HG03342 (cell line): ENCODE data around the gene SAMD1.
A peak's percentile ranks its signal among the peaks of the same experiment; 100 is the strongest.

Experiments used
- ATAC-seq: cut with Tn5 transposase; IDR thresholded peaks from one replicate; pipeline ENCODE4 v1.9.1; 2021; ENCODE audit warnings: mild to moderate bottlenecking, moderate library complexity; ENCODE audit not compliant: unreplicated experiment

SAMD1 gene

DNA sequence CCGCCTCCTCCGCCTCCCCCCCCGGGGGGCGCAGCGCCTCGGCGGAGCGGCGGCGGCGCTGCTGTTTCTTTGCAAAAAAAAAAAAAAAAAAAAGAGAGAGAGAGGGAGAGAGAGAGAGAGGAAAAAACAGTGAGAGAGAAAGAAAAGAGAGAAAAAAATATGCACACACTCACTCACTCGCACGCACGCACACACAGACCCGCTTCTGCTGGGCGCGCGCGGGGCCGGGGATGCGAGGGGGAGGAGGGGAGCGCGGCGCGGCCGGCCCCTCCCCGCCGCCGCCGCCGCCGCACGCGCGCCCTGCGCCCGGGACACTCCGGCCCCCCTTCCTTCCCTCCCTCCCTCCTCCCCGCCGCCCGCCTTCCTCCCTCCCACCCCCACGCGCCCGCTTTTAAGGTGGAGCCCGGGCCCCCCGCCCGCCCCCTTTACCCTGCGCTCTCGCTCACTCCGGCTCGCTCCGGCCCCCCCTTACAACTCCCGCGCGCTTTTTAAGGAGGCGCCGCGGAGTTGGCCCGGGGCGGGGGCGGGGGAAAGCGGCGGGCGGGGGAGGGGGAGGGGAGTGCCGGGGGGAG lies at the start of gene SAMD1:
SAMD1 (minus strand) TSS at position 243 of the 572 bp plus-strand sequence.
- ATAC-seq, result peak; percentile 40

DNA sequence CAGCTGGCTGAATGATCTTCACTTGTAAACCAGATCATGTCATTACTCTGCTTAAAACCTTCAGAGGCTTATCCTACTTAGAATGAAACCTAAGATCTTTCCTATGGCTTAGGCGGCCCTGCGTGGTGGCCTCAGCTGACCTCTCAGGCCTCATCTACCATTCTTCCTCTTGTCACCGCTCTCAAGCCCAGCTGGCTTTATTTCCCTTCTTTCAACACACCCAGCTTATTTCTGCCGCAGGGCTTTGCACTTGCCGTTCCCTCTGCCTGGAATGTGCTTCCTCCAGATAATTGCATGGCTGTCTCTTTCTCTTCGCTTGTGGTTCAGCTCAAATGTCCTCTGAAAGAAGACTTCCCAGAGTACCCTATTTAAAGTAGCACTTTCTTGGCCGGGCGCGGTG lies 49.4 kb upstream of the SAMD1 start:
- ATAC-seq, result no peak

DNA sequence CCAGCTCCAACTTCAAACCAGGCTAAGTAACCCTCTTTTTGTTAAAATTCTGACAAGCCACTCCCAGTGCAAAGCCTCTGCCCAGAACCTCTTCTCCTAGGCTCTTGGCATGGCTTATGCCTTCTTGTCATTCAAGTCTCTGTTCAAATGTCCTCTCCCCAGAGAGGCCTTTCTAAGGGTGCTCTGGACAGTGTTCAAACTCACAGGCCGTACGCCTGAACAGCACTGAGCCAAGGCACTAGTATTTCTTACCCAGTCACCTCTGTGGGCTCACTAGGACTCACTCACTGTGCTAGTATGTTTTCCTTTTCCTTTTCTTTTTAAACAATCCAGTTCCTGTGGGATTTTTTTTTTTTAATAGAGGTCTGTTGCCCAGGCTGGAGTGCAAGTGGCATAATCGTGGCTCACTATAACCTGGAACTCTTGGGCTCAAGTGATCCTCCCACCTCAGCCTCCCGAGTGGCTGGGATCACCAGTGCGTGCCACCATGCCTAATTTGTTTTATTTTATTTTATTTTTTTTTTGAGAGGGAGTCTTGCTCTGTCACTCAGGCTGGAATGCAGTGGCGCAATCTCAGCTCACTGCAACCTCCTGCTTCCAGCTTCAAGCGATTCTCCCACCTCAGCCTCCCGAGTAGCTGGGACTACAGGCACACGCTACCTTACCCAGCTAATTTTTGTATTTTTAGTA lies 48.2 kb upstream of the SAMD1 start:
- ATAC-seq, result no peak

DNA sequence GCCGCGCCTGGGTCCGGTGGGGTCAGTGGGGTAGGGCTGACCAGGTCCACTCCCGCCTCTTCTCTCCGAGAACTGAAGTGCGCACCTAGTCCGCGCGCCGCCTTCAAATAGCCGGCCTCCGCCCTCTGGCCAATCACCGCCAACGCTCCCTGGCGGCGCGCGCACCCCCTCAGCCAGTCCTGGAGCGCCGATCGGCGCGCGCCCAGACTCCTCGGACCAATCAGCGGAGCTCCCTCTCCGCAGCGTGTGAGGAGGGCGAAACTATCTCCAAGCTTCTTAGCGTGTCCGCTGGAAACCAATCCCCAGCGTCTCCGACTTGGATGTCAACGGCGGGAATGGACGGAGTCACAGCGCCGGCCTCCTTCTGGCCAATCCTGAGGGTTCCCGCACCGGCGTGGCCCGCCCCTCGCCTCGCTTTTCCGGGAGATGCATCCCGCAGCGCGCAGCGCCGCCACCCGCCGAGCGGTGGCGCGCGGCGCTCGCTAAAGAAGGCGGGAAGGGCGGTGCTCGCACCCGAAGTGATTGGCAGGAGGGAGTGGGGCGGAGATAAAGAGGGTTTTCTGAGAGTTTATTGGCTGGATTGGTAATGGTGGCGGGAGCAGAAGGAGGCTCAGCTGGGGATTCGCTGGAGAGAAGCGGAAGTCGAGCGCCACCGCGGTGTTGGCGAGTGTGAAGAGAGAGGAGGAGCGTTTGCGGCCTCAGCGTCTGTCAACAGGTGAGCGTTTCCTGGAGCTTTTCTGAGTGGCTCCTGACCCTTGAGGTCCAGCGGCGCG lies 46.1 kb upstream of the SAMD1 start, which contains the start of gene ASF1B:
ASF1B (minus strand) TSS at position 81 of the 773 bp plus-strand sequence. CDS start 133 bp downstream, outside the sequence.
- peak; percentile 77 for ATAC-seq

DNA sequence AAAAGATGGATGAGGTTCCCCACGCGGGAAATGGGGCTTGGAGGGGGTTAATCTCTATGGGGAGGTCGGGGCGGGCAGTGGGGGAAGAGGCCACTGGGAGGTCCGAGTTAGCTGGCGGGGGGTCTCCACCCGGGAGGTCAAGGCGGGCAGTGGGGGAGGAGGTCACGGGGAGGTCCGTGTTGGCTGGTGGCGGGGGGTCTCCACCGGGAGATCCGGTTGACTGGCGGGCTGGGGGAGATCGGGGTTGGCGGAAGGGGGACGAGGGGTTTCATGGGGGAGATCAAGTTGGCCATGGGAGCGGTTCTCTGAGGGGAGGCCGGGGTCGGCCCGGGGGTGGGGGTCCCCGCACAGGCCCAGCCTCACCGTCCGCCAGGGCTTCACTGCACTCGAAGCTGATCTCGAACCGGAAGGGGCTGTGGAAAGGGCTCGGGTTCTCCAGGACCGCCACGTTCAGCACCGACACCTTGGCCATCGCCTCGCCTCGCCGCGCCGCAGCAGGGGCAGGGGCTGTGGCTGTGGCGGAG lies 45.5 kb upstream of the SAMD1 start:
- no peak for ATAC-seq

DNA sequence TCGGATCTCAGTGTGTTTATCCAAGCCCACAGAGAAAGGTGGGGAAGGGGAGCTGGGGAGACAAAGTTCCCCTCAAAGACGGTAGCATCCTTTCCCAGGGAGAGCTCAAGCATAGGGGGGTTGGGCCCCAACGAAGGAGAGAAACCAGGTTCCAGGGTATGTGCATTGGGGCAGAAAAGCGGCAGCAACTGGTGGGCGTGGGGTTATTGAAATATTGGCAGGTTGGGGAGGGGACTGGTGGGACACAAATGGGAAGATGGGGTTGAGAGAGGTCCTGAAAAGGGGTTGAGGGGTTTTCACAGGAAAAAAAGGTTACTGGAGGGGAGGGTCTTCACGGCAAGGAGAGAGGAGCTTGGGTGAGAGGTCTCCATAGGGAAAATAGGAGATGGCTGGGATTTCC lies 44.8 kb upstream of the SAMD1 start:
- ATAC-seq, result no peak

DNA sequence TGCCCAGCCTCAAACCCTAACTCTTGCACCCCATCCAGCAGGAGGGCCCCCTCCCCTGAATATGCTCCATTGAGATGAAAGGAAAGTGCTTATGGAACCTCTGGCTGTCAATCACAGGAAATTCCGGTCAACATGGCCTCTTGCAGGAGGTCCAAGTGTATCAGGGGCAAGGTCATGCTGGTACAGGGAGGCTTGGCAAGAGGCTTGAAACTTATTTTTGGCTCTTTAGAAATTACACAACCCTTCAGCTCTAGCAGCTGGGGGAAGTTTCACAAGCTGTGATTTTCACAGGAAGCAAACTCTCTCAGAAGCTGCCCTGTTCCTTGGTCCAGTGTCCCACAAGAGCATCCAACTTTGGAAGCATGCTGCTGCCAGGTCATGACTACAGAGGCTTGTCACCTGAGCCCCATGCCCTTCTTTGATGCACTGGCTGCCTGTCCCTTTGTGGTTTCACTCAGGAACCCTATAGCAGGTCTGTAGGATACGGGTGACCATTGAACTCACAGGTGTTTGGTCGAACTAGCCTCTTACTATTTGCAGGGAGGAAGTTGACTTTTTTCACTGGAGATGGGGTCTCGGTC lies 37.5 kb upstream of the SAMD1 start:
- ATAC-seq, result no peak

DNA sequence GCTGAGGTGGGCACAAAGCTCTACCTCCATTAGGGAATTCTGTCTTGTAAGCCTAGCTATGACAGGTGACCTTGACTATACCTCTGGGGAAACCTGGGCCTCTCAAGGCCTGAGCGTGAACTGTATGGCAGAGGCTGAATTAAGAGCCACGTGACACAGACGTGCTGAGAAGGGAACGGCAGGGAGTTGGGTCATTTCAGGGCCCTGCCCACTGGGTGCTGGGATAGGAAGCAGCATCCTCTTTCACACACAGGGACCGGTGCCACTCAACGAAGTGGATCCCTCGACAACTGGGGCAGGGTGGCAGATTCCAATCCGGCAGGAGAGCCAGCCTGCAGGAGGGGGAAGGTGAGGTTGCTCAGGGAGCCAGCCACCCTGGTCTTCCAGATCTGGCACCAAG lies 36.6 kb upstream of the SAMD1 start:
- ATAC-seq, result no peak

DNA sequence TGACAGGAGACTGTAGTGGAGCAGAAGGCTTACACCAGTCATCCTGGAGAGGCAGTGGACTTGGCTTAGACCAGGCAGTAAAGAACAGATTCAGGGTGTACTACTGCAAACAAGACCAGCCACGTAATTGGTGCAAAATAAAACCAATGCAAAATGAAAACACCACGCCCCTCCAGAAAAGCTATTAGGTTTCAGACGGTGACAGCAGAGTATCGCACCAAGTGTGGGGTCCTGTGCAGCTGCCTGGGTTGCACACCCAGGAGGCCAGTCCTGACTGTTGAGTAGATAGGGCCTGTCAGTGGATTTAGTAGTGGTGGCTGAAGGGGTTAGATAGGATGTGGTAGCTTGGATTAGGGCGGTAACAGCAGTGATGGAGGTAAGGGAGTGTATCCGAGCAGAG lies 32.4 kb upstream of the SAMD1 start:
- ATAC-seq, result no peak

DNA sequence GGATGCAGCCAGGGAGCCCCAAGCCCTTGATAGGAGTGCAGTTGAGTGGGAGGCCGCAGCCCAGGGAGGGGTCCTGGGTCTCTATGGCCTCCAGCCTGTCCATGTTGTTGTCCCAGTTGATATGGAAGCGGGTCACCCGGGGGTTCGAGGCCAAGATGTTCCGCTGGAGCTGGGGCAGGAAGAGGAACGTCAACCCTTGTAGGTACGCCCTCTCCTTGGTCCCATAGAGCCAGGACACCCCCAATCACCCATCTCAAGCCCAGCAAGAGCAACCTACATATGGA lies 29.9 kb upstream of the SAMD1 start:
- no peak for ATAC-seq

DNA sequence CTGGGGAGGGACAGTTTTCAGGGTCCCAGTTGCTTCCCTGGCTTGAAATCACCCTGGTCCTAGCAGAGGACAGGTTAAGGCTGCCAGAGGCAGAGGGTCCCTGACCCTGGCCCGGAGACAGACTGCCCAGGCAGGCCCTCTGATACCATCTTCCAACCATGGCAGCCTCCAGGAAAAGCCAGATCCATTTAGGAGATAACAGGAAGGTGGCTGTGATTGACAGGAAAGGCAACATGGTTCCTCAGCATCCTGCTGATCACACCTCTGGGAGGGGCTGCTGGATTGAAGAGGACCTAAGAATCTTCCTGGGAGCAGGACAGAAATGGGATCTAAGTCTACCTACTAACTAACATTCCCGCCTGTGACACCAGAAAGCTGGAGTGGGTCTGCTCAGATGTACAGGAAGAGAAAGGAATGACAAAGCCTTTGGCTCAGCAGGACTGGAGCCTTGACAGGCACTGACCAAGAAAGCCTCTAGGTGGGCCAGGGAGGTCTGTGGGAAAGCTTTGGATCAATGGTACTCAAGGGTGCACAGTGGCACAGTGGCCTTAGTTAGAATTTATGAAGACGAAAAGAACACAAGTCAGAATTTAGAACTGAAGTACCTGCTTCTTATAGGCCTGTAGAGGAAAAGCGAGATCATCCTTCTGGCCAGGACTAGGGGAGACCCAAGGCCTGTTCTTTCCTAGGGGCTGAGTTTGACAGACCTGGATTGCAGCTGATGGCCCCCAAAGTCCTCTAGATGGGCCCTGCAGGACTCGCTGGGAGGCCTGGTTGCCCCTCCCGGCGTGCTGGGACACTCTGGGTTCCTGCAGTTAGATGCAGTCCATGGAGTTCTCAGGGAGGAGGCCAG lies 29.3 kb upstream of the SAMD1 start:
- no peak for ATAC-seq

DNA sequence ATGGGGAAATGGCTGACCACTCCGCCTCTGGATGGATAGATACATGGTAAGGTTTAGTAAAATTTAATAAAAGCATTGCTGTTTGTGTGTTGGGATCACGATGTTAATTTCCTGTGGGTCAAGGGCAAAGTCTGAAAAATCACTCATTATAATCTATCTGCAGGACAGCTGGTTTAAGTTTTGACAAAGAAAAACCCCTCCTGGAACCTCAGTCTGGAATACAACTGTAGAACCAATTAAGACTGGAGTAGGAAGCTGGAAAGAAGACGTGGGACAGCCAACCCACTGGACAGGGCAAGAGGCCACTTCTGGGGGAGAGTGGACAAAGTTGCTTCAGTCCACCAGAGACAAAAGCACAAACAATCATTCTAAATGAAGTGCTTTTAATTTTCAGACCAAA lies 28.6 kb upstream of the SAMD1 start:
- no peak for ATAC-seq

DNA sequence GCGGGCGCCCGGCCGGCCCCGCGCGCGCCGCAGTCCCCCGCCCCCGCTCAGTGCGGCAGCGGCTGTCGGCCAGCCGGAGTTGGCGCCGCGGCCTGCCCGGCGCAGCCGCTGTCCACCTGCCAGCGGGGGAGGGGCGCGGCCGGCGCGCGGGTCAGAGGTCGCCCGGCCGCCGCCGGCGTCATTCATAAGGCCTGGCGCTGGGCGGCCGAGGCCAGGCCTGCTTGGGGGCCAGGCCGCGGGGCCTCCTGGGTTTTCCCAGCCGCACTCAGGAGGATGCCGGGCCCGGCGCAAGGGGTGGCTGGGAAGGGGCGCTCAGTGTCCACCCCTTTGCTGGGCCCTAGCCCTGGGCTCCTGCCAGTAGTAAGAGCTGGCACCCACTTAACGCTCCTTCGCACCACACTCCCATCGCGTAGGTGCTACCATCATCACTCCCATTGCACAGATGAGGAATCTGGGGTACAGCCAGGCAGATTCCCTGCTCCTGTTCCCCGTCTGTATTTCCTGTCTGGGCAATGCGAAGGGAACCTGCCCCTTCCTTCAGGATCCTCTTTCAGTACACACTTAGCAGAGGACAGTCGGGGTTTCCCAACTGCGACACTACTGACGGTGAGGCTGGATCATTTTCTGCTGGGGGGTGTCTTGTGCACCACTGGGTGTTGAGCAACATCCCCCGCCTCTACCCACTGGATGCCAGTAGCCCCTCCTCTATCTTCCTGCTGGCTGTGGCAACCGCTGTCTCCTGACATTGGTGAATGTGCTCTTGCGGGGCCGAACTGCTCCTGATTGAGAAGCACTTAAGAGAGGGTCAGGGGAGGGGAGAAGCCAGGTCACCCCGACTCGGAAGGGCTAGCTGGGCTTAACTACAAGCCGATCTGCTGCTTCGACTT lies 27.9 kb upstream of the SAMD1 start:
- ATAC-seq, result no peak

DNA sequence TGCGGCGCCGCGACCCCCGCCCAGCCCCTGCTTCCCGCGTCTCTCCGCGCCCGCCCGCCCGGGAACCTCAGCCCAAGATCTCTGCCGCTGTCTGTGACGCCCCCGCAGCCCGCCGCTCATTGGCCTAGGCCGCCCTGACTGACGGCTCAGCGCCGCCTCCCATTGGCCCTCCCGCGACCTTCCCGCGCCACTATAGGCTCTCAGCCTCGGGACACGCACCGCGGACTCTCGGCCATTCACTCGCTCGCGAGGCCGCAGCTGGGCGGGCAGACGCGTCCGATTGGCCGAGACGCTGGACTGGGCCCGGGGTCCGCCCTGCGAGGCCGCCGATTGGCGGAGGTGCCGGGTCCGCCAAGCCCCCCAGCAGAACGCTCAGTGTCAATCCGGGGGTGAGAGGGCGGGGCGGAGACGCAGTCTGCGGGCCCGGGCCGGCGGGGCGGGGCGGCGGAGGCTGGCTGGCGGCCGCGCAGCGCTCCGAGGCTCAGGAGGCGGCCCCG lies 27.2 kb upstream of the SAMD1 start, which contains the start of gene PRKACA:
PRKACA (minus strand) TSS at position 95 of the 497 bp plus-strand sequence. CDS start 215 bp downstream, outside the sequence.
- ATAC-seq, result peak; percentile 84

DNA sequence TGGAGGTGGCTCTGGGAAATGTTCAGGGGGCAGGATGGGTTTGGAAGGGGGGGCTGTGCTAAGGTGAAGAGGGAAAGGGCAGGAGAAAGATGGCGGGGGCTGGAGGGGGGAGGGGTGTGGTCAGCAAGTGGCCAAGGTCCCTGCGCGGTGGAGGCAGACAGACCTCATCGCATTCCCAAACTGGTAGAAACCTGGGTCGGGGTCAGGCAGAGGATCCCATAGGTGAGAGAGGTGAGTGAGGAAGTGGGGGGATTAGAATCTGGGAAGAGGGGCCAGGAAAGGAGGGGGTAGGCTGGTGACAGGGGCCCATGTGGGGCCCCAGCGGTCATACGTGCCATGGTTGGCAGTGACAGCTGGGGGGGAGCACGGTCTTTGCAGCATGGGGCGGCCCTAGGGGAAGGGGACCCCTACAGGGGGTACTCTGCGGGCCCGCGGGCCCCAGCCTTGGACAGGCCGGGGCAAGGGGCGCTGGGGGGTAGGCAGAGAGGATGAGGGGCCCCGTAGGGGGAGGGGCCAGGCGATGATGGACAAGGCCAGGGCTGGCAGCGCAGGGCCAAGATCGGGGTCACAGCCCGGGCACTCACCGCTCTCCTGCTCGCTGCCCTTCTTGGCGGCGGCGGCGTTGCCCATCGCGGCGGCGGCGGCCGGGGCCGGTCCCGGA lies 26.5 kb upstream of the SAMD1 start:
- ATAC-seq, result peak; percentile 6

DNA sequence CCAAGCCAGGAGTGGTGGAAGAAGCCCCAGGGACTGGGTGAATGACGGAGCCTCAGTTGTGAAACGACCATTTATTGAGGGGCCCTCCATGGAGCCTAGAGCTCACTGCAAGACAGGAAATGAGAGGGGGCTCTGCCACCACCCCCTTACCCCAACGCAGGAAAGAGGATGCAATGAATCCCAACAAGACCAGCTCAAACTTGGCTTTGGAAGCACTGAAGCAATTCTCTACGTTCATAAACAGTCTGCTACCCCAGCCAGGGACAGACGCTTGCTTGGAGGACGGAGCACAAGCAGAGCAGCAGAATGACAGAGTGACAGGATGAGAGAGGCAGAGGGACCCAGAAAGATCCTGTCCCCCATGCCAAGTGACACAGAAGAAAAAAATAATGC lies 26.0 kb upstream of the SAMD1 start:
- no peak for ATAC-seq

DNA sequence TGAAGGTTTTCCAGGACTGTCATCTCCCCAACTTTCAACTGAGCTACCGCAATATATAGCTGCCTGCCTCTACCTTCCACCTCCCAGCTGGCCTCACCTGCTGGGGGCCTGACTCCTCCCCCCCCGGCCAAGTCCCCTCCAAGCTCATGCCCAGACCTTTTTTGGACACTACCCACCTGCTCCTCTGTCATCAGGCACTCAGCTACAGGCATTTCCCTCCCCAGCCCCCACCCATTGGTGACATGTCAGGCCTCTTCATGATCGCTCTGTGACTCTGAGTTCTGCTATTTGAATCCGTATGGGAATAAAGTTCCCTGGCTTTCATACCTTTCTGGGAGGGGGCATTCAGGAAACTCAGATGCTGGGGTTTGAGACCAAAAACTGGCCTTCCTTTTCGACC lies 25.2 kb upstream of the SAMD1 start:
- ATAC-seq, result no peak

DNA sequence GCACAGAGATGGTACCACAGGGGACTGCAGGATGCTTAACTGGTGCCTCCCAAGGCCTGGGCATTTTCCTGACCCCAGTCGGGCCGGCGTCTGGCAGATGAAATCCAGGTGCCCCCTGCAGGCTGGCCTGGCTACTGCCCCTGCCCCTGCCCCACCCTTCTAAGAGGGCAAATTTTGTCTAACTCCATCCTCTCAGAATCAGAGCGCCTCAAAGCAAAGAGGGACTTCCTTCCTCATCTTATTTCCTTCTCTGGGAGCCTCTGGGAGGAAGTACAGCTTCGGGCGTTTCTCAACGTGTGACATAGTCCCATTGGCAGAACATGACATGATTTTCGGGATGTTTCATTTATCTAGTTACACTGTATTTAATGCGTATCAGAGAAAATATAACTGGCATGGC lies 24.3 kb upstream of the SAMD1 start:
- ATAC-seq, result no peak

DNA sequence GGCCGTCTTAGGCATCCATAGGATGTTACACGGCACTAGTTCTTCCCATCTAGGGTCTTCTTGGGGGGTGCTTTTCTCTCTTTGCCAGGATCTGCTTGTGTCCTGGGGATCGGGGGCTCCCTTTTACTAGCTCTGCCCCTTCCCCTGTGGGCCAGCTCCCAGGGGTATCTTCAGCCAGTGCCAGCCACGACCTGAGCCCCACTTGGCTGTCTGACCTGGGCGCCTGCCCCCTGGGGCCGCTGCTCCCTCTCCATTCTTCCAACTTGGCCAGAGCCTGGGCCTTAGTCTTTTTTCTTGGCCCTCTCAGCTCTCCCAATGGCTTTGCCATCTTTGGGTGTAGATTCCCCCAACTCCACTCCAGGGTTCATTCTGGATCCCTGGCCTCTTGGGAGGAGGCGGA lies 23.9 kb upstream of the SAMD1 start:
- ATAC-seq, result no peak
